ENCODE measurements around the gene KIDINS220. TPM values are rescaled to one million over a fixed set of nuclear protein-coding genes. Genes with fewer than 3 reads are reported as not detected.

The KIDINS220 gene
- total and polyA plus RNA-seq, 2 of the 13 experiments (the other 11 are each of a cell fraction or from before 2014, with no cell fraction given) = 25.2 to 32.3 TPM

GRCh38 chr2:8679567-8679826, 157.9 kb downstream of the KIDINS220 start (continued):
- TF ChIP-seq, protein P1, sequence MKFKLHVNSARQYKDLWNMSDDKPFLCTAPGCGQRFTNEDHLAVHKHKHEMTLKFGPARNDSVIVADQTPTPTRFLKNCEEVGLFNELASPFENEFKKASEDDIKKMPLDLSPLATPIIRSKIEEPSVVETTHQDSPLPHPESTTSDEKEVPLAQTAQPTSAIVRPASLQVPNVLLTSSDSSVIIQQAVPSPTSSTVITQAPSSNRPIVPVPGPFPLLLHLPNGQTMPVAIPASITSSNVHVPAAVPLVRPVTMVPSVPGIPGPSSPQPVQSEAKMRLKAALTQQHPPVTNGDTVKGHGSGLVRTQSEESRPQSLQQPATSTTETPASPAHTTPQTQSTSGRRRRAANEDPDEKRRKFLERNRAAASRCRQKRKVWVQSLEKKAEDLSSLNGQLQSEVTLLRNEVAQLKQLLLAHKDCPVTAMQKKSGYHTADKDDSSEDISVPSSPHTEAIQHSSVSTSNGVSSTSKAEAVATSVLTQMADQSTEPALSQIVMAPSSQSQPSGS (CRISPR knock-in tag; IDR thresholded peaks at IDR 0.05) = no peak
- TF ChIP-seq DZIP1 (CRISPR knock-in tag; IDR thresholded peaks at IDR 0.05) = no peak
- TF ChIP-seq, protein P2, sequence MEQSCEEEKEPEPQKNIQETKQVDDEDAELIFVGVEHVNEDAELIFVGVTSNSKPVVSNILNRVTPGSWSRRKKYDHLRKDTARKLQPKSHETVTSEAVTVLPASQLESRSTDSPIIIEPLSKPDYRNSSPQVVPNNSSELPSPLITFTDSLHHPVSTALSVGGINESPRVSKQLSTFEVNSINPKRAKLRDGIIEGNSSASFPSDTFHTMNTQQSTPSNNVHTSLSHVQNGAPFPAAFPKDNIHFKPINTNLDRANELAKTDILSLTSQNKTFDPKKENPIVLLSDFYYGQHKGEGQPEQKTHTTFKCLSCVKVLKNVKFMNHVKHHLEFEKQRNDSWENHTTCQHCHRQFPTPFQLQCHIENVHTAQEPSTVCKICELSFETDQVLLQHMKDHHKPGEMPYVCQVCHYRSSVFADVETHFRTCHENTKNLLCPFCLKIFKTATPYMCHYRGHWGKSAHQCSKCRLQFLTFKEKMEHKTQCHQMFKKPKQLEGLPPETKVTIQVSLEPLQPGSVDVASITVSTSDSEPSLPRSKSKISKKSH (CRISPR knock-in tag; IDR thresholded peaks at IDR 0.05; ENCODE audit: borderline replicate concordance) = no peak
- no peak for TF ChIP-seq ZNF501 (CRISPR knock-in tag; IDR thresholded peaks at IDR 0.05)
- no peak for TF ChIP-seq ZSCAN9 (CRISPR knock-in tag; IDR thresholded peaks at IDR 0.05; ENCODE audit: borderline replicate concordance)
- TF ChIP-seq, protein P3, sequence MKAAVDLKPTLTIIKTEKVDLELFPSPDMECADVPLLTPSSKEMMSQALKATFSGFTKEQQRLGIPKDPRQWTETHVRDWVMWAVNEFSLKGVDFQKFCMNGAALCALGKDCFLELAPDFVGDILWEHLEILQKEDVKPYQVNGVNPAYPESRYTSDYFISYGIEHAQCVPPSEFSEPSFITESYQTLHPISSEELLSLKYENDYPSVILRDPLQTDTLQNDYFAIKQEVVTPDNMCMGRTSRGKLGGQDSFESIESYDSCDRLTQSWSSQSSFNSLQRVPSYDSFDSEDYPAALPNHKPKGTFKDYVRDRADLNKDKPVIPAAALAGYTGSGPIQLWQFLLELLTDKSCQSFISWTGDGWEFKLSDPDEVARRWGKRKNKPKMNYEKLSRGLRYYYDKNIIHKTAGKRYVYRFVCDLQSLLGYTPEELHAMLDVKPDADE (CRISPR knock-in tag; IDR thresholded peaks at IDR 0.05) = 0 out of 2 replicates have a peak, but pooled peaks have one; percentile 16
- TF ChIP-seq TFE3 (CRISPR knock-in tag; IDR thresholded peaks at IDR 0.05) = no peak
- no peak for TF ChIP-seq ZSCAN25 (CRISPR knock-in tag; IDR thresholded peaks at IDR 0.05)
- TF ChIP-seq KDM1A (CRISPR knock-in tag; IDR thresholded peaks at IDR 0.05) = no peak
- no peak for TF ChIP-seq SCMH1 (CRISPR knock-in tag; IDR thresholded peaks at IDR 0.05; ENCODE audit: borderline replicate concordance)
- TF ChIP-seq, protein P4, sequence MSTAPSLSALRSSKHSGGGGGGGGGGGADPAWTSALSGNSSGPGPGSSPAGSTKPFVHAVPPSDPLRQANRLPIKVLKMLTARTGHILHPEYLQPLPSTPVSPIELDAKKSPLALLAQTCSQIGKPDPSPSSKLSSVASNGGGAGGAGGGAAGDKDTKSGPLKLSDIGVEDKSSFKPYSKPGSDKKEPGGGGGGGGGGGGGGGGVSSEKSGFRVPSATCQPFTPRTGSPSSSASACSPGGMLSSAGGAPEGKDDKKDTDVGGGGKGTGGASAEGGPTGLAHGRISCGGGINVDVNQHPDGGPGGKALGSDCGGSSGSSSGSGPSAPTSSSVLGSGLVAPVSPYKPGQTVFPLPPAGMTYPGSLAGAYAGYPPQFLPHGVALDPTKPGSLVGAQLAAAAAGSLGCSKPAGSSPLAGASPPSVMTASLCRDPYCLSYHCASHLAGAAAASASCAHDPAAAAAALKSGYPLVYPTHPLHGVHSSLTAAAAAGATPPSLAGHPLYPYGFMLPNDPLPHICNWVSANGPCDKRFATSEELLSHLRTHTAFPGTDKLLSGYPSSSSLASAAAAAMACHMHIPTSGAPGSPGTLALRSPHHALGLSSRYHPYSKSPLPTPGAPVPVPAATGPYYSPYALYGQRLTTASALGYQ (CRISPR knock-in tag; IDR thresholded peaks at IDR 0.05) = no peak
- no peak for TF ChIP-seq FOXA3 (CRISPR knock-in tag; IDR thresholded peaks at IDR 0.05)
- no peak for TF ChIP-seq ISX (CRISPR knock-in tag; conservative IDR thresholded peaks at IDR 0.05)
- TF ChIP-seq SNAPC2 (CRISPR knock-in tag; IDR thresholded peaks at IDR 0.05) = no peak
- TF ChIP-seq SOX13 (IDR thresholded peaks at IDR 0.05) = no peak
- TF ChIP-seq SOX13 (CRISPR knock-in tag; conservative IDR thresholded peaks at IDR 0.05 in 1 of 2, IDR thresholded peaks at IDR 0.05 in 1 of 2) = peak in 1 of 2 experiments; percentile 12; a peak in 1 of 4 replicates
- no peak for TF ChIP-seq NR2F6 (IDR thresholded peaks at IDR 0.05)
- no peak for TF ChIP-seq NR2F6 (CRISPR knock-in tag; IDR thresholded peaks at IDR 0.05)
- TF ChIP-seq ZNF143 (CRISPR knock-in tag; IDR thresholded peaks at IDR 0.05) = no peak
- TF ChIP-seq ARID3A (IDR thresholded peaks at IDR 0.05; ENCODE audit: low read depth, low read length) = no peak

All from HepG2 (cell line).